Measurements from ENCODE around the gene KCNIP4.

Gene KCNIP4

DNA sequence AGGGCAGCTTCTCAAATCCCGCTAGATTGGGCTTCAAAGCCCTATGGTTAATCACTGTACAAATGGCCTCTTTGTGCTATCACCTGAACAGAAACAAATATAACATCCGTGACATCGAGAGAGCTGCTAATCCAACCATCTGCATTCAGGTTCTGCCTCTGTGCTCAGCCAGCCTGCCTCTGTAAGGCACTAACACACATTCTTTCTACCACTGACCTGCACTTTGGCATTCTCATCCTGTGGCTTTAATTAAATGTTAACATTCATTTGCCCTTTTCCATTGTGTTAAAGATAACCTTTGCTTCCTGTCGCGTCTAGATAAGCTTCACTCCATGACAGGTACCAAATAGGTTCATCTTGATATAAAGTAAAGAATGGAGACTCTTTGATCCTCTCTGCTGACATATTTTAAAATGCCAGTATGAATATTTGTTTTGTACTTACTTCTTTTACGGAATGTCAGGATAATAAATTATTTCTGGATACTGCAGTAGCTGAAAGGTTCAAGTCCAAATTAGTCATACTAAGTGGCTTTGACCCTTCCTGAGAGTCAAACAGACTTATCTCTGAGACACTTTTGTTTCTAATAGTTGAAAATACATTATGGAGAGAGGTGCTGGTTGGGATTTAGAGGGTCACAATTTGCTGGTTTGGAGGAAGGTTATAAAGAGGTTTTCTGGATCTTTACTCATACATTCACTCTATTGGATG lies 742.6 kb downstream of the KCNIP4 start:
- no peak for DNase-seq (ENCODE audit: low read depth in 2 of 3, low spot score in 1 of 3)

GRCh38 chr4:21203416-21203815 lies 745.2 kb downstream of the KCNIP4 start:
- DNase-seq (ENCODE audit: low read depth in 2 of 3, low spot score in 1 of 3) = no peak

- DNase-seq (ENCODE audit: low read depth in 2 of 3, low spot score in 1 of 3) = no peak
Measured at GRCh38 chr4:21202959-21203358, 745.6 kb downstream of the KCNIP4 start.

DNA sequence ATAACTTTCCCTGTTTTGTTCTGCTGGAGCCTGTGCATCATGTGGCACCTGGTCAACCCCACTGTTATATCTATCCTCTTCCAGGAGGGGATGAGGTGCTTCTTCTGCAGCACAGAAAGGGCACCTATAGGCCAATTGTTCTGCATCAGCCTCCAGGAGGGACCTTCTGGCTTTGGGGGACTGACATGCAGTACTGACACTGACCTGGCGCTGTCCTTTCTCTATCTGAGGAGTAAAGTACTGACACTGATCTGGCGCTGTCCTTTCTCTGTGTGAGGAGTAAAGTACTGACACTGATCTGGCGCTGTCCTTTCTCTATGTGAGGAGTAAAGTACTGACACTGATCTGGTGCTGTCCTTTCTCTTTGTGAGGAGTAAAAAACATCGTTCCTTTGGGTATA lies 749.9 kb downstream of the KCNIP4 start:
- DNase-seq (ENCODE audit: low read depth in 2 of 3, low spot score in 1 of 3) = no peak

DNA sequence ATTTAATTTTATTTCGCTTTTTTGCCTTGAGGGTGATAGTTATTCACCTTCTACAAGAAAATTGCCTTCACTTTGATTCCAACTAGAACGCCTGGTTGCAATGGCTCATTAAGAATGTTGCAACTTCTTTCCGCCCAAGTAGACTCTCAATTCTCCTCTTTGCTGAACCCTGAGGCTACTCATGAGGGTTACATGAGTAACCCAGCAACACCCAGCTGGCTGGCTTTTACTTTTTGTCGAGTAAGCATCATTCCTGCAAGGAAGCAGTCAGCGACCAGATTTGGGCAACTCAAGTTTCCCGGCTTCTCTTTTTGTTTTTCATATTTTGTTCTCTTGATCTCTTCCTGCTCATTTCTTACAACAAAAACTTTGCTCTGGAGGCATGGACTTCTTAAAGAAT lies 752.9 kb downstream of the KCNIP4 start:
- DNase-seq (ENCODE audit: low read depth in 2 of 3, low spot score in 1 of 3) = no peak

DNA sequence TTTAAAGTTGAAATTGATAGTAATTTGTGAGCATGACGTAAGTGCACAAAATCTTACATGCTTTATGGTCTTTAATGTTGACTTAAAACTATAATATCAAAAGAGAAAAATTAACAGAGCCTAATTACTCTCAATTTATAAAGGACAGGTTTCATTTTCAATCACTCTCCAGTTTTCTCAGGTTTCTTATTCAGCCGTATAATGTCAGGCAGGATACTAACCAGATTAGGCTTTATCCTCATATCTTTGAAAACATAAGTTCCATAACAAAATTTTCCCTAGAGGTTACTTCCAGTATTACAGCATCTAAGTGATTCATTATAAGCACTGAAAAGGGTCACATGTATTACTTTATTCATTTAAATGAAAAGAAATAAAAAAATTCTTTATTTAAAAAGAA lies 756.2 kb downstream of the KCNIP4 start:
- no peak for DNase-seq (ENCODE audit: low read depth in 2 of 3, low spot score in 1 of 3)

DNA sequence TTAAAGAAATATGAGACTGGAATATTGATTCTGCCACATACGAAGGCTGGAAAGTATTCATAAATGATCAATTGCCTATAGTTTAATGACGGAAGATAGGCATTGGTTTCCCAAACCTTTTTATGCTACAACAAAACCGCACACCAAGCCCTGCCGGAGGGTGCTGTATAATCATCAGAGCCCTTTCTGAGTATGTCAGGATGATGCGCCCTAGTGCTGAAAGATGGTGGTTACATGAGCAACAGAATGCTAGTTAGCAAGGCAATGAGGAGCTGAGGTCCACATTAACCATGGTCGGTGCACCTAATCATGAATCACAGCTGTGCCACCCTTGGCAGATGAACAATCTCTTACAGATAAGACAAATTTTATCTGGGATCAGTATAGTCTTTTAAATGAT lies 757.3 kb downstream of the KCNIP4 start:
- DNase-seq (ENCODE audit: low read depth in 2 of 3, low spot score in 1 of 3) = no peak

DNA sequence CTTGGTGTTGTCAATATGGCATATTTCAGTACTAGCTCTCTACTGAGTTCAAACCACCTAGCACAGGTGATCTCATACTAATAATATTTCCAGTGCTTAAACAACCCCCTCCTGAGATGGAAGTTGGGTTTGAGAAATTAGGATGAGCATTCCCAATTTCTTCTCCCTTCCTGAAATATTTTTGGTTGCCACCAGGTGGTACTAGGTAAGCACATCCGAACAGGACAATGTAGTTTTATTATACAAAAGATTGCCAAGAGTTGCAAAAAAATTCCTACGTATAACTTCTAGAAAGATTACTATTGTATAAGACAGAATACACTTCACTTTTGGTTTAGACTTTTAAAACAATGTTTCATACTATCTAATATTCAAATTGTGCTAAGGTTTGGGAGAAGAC lies 763.8 kb downstream of the KCNIP4 start:
- no peak for DNase-seq (ENCODE audit: low read depth in 2 of 3, low spot score in 1 of 3)

DNA sequence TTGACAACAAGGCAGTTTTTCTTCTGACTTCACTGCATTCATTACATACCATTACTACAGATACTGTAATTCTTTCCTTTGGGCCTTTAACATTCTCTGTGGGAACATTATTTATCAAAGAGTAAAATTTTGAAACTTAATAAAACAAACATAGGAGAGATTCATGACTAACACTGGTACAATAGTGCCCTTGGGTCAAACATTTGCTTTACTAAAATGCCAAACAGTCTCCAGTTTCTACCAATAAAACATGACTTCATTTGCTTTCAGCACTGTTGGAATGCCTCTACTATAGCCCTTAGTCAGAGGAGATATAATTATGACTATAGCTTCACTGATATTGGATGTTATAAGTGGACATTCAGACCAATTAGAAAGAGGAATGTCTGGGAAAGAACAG lies 766.9 kb downstream of the KCNIP4 start:
- no peak for DNase-seq (ENCODE audit: low read depth in 2 of 3, low spot score in 1 of 3)

GRCh38 chr4:21177871-21178270 lies 770.7 kb downstream of the KCNIP4 start:
- DNase-seq (ENCODE audit: low read depth in 2 of 3, low spot score in 1 of 3) = no peak

GRCh38 chr4:21177092-21177491 lies 771.5 kb downstream of the KCNIP4 start:
- no peak for DNase-seq (ENCODE audit: low read depth in 2 of 3, low spot score in 1 of 3)

DNA sequence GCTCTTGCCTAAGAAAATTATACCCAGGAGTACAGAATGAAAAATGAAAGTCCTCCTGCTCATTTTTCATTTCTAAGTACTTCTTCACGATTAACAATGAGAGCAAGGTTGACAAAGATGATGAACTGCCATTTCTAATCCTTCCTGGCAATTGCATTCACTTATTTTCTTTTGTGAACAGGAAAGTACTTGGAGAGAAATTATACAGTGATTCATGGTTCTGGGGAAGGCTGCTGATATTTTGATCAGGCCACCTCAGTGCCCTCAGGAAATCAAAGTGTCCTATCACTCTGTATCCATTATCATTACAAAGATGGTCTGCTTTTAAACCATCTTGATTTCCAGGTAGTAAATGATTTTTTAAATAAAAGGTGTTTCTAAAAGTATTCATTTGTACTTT lies 780.9 kb downstream of the KCNIP4 start:
- DNase-seq (ENCODE audit: low read depth in 2 of 3, low spot score in 1 of 3) = no peak

DNA sequence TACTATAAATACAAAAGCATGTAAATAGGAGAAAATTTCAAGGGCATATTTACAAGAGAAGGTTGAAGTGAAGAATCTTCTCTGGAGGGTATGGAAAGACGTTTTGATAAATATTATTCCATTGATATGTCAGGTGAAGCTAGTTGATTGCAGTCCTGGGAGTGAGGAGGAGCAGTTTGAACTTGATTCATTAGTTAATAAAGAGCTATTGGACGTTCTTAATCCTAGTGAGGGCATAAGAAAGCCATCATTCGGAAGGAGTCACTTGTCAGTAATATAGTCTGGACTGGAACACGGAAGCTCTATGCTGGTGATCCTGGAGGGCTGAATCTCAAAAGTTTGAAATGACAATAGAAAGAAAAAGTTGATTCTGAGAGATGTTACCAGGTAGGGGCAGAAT lies 793.2 kb downstream of the KCNIP4 start:
- no peak for DNase-seq (ENCODE audit: low read depth in 2 of 3, low spot score in 1 of 3)

- DNase-seq (ENCODE audit: low read depth in 2 of 3, low spot score in 1 of 3) = no peak
Measured at GRCh38 chr4:21139327-21139726, 809.2 kb downstream of the KCNIP4 start.

- DNase-seq (ENCODE audit: low read depth in 2 of 3, low spot score in 1 of 3) = no peak
Measured at GRCh38 chr4:21136051-21136630, 812.4 kb downstream of the KCNIP4 start.

DNA sequence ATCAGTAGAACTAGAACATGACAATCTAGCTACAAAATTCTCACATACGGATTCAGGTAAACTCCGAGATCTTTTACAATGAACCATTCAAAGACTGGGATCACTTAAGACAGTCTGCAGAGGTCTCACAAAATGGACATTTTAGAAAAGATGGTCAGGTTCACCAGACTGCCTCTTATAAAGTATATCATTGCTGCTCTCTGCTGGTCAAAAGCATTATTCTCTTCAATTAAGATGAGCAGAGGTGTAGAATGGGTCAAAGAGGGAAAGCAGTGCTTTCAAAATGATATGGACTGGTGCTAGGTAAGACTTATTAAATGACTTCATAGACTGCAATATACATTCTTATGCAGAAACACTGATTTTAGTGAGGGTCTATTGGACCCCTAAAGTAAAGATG lies 813.6 kb downstream of the KCNIP4 start:
- DNase-seq (ENCODE audit: low read depth in 2 of 3, low spot score in 1 of 3) = no peak

- no peak for DNase-seq (ENCODE audit: low read depth in 2 of 3, low spot score in 1 of 3)
Measured at GRCh38 chr4:21130606-21131005, 818.0 kb downstream of the KCNIP4 start.

DNA sequence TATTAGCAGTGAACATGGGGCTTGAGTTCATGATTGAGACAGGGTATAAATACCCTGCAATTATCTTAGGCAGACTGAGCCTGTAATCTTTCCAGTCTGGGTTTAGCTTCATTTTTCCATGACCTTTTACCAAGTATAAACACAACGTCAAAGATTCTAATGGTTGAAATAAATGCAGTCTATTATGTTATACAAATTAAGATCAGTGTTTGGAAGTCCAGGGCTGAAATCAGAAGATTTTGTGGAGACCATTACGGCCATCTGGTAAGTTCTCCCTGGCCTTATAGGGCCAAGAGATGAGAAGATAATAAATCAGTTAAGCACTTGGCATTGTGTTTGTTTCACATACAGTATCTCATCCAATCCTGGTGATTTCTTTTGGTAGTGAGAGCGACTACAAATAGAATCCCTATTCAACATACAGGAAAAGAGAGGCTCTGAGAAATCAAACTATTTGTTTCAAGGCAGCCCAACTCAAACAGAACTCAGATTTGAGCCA lies 822.5 kb downstream of the KCNIP4 start:
- no peak for DNase-seq (ENCODE audit: low read depth in 2 of 3, low spot score in 1 of 3)

- DNase-seq (ENCODE audit: low read depth in 2 of 3, low spot score in 1 of 3) = no peak
Measured at GRCh38 chr4:21118301-21118700, 830.3 kb downstream of the KCNIP4 start.

- DNase-seq (ENCODE audit: low read depth in 2 of 3, low spot score in 1 of 3) = no peak
Measured at GRCh38 chr4:21117541-21118180, 830.9 kb downstream of the KCNIP4 start.

GRCh38 chr4:21113496-21114223 lies 834.9 kb downstream of the KCNIP4 start:
- DNase-seq (ENCODE audit: low read depth in 2 of 3, low spot score in 1 of 3) = no peak

DNA sequence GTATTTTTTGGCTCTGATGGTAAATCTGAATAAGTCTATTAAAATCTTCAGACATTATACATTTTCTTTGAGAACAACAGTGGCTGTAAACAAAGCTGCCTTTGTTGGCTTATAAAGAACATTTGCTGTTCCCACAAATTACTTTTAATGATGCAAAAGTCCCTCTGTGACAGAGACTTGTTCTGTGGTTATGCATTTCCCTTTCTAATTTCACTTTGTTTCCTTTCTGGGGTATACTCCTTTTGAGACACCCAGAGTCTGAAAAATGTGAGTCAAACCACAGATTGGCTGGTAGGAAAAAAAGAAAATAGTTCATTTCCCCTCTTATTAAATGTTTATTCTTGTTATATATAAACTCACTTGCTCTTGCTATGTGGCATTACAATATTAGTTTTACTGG lies 845.9 kb downstream of the KCNIP4 start:
- DNase-seq (ENCODE audit: low read depth in 2 of 3, low spot score in 1 of 3) = no peak

Data from stimulated activated CD4-positive, alpha-beta T cell treated with anti-CD3 and anti-CD28 coated beads, Interleukin-12 subunit alpha, Interleukin-12 subunit beta, amount 100 ng/mL, for 48 hours (primary cell).